BLaER1 (cell line): ENCODE measurements around the gene TSPO.
A peak's percentile ranks its signal among the peaks of the same experiment; 100 is the strongest.

Experiments
- H3K27ac ChIP-seq: shearing (Covaris generic); formaldehyde crosslinking; 2 replicates; pipeline ENCODE4 v1.8.1; 2022
- H3K27me3 ChIP-seq: shearing (Covaris generic); formaldehyde crosslinking; 2 replicates; pipeline ENCODE4 v1.8.1; 2022
- H3K36me3 ChIP-seq: shearing (Covaris generic); formaldehyde crosslinking; 2 replicates; pipeline ENCODE4 v1.8.1; 2022
- H3K4me1 ChIP-seq: shearing (Covaris generic); formaldehyde crosslinking; 2 replicates; pipeline ENCODE4 v1.8.1; 2022
- H3K4me2 ChIP-seq: shearing (Covaris generic); formaldehyde crosslinking; 2 replicates; pipeline ENCODE4 v1.8.1; 2022
- H3K4me3 ChIP-seq: shearing (Covaris generic); formaldehyde crosslinking; 2 replicates; pipeline ENCODE4 v1.8.1; 2022
- H3K9ac ChIP-seq: shearing (Covaris generic); formaldehyde crosslinking; 2 replicates; pipeline ENCODE4 v1.8.1; 2022
- H3K9me3 ChIP-seq: shearing (Covaris generic); formaldehyde crosslinking; 2 replicates; pipeline ENCODE4 v1.8.1; 2022
- H4K20me1 ChIP-seq: shearing (Covaris generic); formaldehyde crosslinking; 2 replicates; pipeline ENCODE4 v1.8.1; 2022
- Cebpa-rat ChIP-seq: shearing (Covaris generic); IDR thresholded peaks from 2 replicates; pipeline ENCODE4 v1.8.1; 2022

TSPO gene

DNA sequence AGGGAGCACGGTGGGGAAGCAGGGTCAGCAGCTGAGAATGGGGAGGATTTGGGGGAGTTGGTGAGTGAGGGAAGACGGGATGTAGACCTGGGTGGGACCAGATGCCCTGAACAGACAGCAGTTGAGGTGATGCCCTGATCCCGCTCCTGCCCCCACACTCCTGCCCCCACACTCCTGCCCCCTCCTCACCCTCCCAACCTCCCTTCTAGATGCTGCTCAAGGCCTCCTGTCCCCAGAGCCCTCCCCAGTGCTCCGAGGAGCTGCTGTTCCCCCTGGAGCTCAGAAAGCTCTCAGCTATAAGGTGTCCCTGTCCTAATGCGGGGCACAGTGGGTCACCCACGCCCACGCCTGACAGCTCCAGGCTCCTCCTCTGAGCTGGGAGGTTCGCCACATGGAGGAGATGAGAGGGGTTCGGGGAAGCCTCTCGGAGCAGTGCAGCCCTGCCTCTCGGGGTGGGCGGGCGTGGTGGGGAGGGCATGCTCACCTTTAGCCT, 60.6 kb downstream of the TSPO start:
- TF ChIP-seq Cebpa-rat, result no peak
- H3K4me2 ChIP-seq, result no peak overlapping the region
- no peaks in the 10 kb centered on the region for H3K36me3 ChIP-seq
- H3K9me3 ChIP-seq, result no peaks in the 10 kb centered on the region
- H3K4me3 ChIP-seq, result no peak overlapping the region
- no peak overlapping the region for H3K9ac ChIP-seq
- no peak overlapping the region for H3K27ac ChIP-seq
- H3K27me3 ChIP-seq, result no peaks in the 10 kb centered on the region
- peaks cover 21% of the 10 kb centered on the region for H3K4me1 ChIP-seq
- no peaks in the 10 kb centered on the region for H4K20me1 ChIP-seq

GRCh38 chr22:43212434-43212952, 61.1 kb downstream of the TSPO start:
- Histone ChIP-seq H4K20me1 (no peaks in the 10 kb centered on the region), H3K36me3 (no peaks in the 10 kb centered on the region), H3K4me3 (no peak overlapping the region), H3K27me3 (no peaks in the 10 kb centered on the region), H3K4me1 (peaks cover 16% of the 10 kb centered on the region), H3K4me2 (peak overlapping the region; percentile 79), H3K9me3 (no peaks in the 10 kb centered on the region), H3K27ac (peak overlapping the region; percentile 38; the same call in 1 of the 2 replicates), H3K9ac (peak overlapping the region; percentile 63; the same call in 1 of the 2 replicates)
- TF ChIP-seq Cebpa-rat, result no peak
